ENCODE data around the gene GLE1. TPM values are rescaled to one million over a fixed set of nuclear protein-coding genes. Genes with fewer than 3 reads are reported as not detected.
A peak's percentile ranks its signal among the peaks of the same experiment; 100 is the strongest.

GLE1 gene
- total RNA-seq, 1 experiment from 2014 or later, result 36.6 TPM

DNA sequence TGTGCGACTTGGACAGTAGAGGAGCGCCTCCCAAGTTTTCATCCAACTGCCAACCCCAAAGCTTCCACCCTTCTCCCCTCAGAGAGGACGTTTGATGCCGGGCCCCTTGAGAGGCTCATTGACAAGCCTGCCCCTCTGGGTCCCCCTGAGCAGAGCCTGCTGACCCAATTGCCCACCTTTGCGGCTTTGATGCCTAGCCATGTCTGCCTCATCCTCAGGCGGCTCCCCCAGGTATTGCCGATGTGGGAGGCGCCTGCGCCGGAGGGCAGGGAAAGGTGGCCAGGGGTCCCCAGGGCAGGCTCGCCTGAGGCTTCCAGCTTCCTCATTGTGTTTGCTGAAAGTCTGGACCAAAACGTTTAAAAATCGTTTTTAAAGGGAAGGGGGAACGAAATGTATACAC lies 47.3 kb upstream of the GLE1 start:
- Histone ChIP-seq H2AFZ (ENCODE audit: low read depth, low read length, poor library complexity, severe bottlenecking) (no peak overlapping the region), H3K9ac (ENCODE audit: low read length) (peak overlapping the region; percentile 90), H3K4me3 (replicated peaks in 1 of 2; ENCODE audit: low read depth in 1 of 2, low read length in 2 of 2) (peak overlapping the region; percentile 82 to 85), H3K9me2 (ENCODE audit: insufficient read depth) (no peaks in the 10 kb centered on the region), H3K27ac (ENCODE audit: low read depth, low read length) (no peak overlapping the region; the same call in 1 of the 2 replicates), H3K4me2 (ENCODE audit: low read length) (peak overlapping the region; percentile 92), H3K4me1 (ENCODE audit: control insufficient read depth in 1 of 2, insufficient read depth in 2 of 2, low read length in 2 of 2) (peaks cover 5 to 22% of the 10 kb centered on the region in 2 experiments; a peak in 3 of 4 replicates), H4K20me1 (ENCODE audit: insufficient read depth) (no peaks in the 10 kb centered on the region), H3K79me2 (ENCODE audit: insufficient read depth, low read length) (peaks cover 18% of the 10 kb centered on the region), H3K36me3 (ENCODE audit: control insufficient read depth in 1 of 2, insufficient read depth in 2 of 2, low read length in 2 of 2) (peaks cover 13 to 19% of the 10 kb centered on the region in 2 experiments; a peak in 3 of 4 replicates), H3K9me3 (ENCODE audit: control insufficient read depth in 1 of 2, insufficient read depth in 1 of 2, low read depth in 1 of 2, low read length in 2 of 2) (no peaks in the 10 kb centered on the region), H3K27me3 (ENCODE audit: insufficient read depth, low read length) (no peaks in the 10 kb centered on the region)
- TSS peak; percentile 53 for BruUV-seq (replicated peaks)
- TF ChIP-seq ATF3 (IDR thresholded peaks at IDR 0.05) (no peak), EZH2 (IDR thresholded peaks at IDR 0.05) (no peak), YY1 (IDR thresholded peaks at IDR 0.05; ENCODE audit: extremely low read depth, insufficient replicate concordance, low read depth, low read length) (no peak), SRF (IDR thresholded peaks at IDR 0.05; ENCODE audit: low read depth) (no peak), CBX3 (IDR thresholded peaks at IDR 0.05; ENCODE audit: low read depth) (no peak), POLR2A (IDR thresholded peaks at IDR 0.05; ENCODE audit: borderline replicate concordance, extremely low read depth, insufficient read depth, insufficient read length) (no peak), CTCF (IDR thresholded peaks at IDR 0.05 in 2 of 3, conservative IDR thresholded peaks at IDR 0.05 in 1 of 3; ENCODE audit: borderline replicate concordance in 1 of 3, insufficient read depth in 1 of 3, low read depth in 2 of 3, low read length in 2 of 3) (no peak), TCF7L2 (IDR thresholded peaks at IDR 0.05; ENCODE audit: borderline replicate concordance, extremely low read depth, insufficient read depth, insufficient read length) (no peak), FOSL1 (IDR thresholded peaks at IDR 0.05; ENCODE audit: low read depth) (no peak), POLR2AphosphoS5 (IDR thresholded peaks at IDR 0.05; ENCODE audit: low read depth, low read length) (no peak)
- TF ChIP-seq, protein P1, sequence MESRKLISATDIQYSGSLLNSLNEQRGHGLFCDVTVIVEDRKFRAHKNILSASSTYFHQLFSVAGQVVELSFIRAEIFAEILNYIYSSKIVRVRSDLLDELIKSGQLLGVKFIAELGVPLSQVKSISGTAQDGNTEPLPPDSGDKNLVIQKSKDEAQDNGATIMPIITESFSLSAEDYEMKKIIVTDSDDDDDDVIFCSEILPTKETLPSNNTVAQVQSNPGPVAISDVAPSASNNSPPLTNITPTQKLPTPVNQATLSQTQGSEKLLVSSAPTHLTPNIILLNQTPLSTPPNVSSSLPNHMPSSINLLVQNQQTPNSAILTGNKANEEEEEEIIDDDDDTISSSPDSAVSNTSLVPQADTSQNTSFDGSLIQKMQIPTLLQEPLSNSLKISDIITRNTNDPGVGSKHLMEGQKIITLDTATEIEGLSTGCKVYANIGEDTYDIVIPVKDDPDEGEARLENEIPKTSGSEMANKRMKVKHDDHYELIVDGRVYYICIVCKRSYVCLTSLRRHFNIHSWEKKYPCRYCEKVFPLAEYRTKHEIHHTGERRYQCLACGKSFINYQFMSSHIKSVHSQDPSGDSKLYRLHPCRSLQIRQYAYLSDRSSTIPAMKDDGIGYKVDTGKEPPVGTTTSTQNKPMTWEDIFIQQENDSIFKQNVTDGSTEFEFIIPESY (IDR thresholded peaks at IDR 0.05; ENCODE audit: extremely low read depth, insufficient replicate concordance, low read length), result no peak
- CTCF ChIA-PET, result no interaction called here
- no peak for ATAC-seq
- DNase-seq (ENCODE audit: low read depth, low spot score), result no peak
- RAD21 ChIA-PET (ENCODE audit: low non-redundant PET in 1 of 2, low total read pairs in 2 of 2, uncharacterized antibody in 2 of 2, unreplicated experiment in 2 of 2), result no interaction called here
- intact Hi-C loops (cut with micrococcal nuclease), result loop anchor here (5.0 kb wide), 1 partner anchor 95 kb away; the partner anchor contains the start of gene SPTAN1
- POLR2A ChIA-PET, result no interaction called here
